ENCODE results near the gene LZIC. TPM values are rescaled to one million over a fixed set of nuclear protein-coding genes. Genes with fewer than 3 reads are reported as not detected.

LZIC gene
- total and polyA plus RNA-seq, 2 of the 8 experiments (the other 6 are each of a cell fraction or from before 2014, with no cell fraction given) = 4.8 to 20.3 TPM

DNA sequence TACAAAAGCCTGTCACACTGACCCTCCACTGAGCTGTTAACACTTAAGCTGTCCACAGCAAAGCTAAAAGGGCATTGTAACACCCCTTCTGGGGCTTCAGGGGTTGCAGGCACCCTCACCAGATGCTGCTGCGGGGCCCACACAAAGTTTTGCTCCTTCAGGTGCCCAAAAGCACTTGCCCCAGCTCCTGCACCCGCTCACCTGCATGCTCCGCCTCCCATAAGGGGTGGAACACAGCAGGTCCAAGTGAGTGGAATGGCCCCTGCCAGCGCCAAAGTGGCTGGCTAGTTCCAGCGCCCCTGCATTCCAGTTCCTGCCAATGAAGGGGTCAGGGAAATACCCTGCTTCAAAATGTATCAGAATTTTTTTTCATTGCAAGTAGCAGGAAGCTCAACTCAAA lies 46.6 kb upstream of the LZIC start (continued):
- no peak for TF ChIP-seq RNF2 (IDR thresholded peaks at IDR 0.05; ENCODE audit: borderline replicate concordance, low read depth, low read length, missing control alignments, poor library complexity, severe bottlenecking)
- no peak for TF ChIP-seq SUZ12 (IDR thresholded peaks at IDR 0.05; ENCODE audit: low read length)
- TF ChIP-seq SIX5 (IDR thresholded peaks at IDR 0.05; ENCODE audit: low read depth, low read length) = no peak
- TF ChIP-seq, protein P1, sequence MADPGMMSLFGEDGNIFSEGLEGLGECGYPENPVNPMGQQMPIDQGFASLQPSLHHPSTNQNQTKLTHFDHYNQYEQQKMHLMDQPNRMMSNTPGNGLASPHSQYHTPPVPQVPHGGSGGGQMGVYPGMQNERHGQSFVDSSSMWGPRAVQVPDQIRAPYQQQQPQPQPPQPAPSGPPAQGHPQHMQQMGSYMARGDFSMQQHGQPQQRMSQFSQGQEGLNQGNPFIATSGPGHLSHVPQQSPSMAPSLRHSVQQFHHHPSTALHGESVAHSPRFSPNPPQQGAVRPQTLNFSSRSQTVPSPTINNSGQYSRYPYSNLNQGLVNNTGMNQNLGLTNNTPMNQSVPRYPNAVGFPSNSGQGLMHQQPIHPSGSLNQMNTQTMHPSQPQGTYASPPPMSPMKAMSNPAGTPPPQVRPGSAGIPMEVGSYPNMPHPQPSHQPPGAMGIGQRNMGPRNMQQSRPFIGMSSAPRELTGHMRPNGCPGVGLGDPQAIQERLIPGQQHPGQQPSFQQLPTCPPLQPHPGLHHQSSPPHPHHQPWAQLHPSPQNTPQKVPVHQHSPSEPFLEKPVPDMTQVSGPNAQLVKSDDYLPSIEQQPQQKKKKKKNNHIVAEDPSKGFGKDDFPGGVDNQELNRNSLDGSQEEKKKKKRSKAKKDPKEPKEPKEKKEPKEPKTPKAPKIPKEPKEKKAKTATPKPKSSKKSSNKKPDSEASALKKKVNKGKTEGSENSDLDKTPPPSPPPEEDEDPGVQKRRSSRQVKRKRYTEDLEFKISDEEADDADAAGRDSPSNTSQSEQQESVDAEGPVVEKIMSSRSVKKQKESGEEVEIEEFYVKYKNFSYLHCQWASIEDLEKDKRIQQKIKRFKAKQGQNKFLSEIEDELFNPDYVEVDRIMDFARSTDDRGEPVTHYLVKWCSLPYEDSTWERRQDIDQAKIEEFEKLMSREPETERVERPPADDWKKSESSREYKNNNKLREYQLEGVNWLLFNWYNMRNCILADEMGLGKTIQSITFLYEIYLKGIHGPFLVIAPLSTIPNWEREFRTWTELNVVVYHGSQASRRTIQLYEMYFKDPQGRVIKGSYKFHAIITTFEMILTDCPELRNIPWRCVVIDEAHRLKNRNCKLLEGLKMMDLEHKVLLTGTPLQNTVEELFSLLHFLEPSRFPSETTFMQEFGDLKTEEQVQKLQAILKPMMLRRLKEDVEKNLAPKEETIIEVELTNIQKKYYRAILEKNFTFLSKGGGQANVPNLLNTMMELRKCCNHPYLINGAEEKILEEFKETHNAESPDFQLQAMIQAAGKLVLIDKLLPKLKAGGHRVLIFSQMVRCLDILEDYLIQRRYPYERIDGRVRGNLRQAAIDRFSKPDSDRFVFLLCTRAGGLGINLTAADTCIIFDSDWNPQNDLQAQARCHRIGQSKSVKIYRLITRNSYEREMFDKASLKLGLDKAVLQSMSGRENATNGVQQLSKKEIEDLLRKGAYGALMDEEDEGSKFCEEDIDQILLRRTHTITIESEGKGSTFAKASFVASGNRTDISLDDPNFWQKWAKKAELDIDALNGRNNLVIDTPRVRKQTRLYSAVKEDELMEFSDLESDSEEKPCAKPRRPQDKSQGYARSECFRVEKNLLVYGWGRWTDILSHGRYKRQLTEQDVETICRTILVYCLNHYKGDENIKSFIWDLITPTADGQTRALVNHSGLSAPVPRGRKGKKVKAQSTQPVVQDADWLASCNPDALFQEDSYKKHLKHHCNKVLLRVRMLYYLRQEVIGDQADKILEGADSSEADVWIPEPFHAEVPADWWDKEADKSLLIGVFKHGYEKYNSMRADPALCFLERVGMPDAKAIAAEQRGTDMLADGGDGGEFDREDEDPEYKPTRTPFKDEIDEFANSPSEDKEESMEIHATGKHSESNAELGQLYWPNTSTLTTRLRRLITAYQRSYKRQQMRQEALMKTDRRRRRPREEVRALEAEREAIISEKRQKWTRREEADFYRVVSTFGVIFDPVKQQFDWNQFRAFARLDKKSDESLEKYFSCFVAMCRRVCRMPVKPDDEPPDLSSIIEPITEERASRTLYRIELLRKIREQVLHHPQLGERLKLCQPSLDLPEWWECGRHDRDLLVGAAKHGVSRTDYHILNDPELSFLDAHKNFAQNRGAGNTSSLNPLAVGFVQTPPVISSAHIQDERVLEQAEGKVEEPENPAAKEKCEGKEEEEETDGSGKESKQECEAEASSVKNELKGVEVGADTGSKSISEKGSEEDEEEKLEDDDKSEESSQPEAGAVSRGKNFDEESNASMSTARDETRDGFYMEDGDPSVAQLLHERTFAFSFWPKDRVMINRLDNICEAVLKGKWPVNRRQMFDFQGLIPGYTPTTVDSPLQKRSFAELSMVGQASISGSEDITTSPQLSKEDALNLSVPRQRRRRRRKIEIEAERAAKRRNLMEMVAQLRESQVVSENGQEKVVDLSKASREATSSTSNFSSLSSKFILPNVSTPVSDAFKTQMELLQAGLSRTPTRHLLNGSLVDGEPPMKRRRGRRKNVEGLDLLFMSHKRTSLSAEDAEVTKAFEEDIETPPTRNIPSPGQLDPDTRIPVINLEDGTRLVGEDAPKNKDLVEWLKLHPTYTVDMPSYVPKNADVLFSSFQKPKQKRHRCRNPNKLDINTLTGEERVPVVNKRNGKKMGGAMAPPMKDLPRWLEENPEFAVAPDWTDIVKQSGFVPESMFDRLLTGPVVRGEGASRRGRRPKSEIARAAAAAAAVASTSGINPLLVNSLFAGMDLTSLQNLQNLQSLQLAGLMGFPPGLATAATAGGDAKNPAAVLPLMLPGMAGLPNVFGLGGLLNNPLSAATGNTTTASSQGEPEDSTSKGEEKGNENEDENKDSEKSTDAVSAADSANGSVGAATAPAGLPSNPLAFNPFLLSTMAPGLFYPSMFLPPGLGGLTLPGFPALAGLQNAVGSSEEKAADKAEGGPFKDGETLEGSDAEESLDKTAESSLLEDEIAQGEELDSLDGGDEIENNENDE (IDR thresholded peaks at IDR 0.05; ENCODE audit: insufficient replicate concordance, low read length) = no peak
- no peak for TF ChIP-seq JUN (IDR thresholded peaks at IDR 0.05; ENCODE audit: low read depth, low read length)
- no peak for TF ChIP-seq KDM1A (IDR thresholded peaks at IDR 0.05; ENCODE audit: borderline replicate concordance, low read length)
- no peak for TF ChIP-seq SAP30 (IDR thresholded peaks at IDR 0.05; ENCODE audit: insufficient read depth, insufficient replicate concordance, low read length)
- no peak for TF ChIP-seq SP2 (IDR thresholded peaks at IDR 0.05; ENCODE audit: low read length)
- no peak for TF ChIP-seq TBP (IDR thresholded peaks at IDR 0.05; ENCODE audit: low read depth, low read length)
